Measurements from ENCODE around the gene FGFR3. TPM values are rescaled to one million over a fixed set of nuclear protein-coding genes. Genes with fewer than 3 reads are reported as not detected.

The FGFR3 gene
- total and polyA plus RNA-seq, 2 of the 4 experiments (the other 2 are of a cell fraction), result 0.18 to 0.67 TPM

DNA sequence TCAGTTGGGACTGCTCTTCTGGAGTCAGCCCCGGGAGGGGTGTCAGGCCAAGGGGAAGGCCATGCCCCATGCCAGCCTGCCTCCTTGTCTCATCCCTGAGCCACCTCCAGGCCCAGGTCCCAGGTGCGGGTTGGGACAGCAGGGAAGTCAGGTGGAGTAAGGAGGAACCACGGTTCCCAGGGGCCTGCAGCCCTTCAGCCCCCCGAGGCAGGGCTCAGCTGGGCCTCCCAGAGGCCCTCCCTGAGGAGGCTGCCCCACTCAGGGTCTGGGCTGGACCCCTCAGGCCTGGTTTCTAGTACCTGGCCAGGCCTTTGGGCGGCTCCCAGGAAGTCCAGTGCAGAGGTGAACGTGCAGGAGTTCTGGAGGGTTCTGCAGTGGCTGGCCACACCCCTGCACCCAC, 23.4 kb upstream of the FGFR3 start:
- H2BK5ac ChIP-seq (ENCODE audit: low read depth, low read length, poor library complexity, severe bottlenecking), result no peak overlapping the region
- no TSS peak for BruUV-seq (replicated peaks)
- no peaks in the 10 kb centered on the region for H3K9me3 ChIP-seq (ENCODE audit: control insufficient read depth, insufficient read depth, low read length)
- no peak overlapping the region for H2BK20ac ChIP-seq (ENCODE audit: low read depth, low read length)
- no peak overlapping the region for H2AFZ ChIP-seq (replicated peaks; ENCODE audit: low read length, poor library complexity)
- ChIA-PET POLR2A (ENCODE audit: unreplicated experiment) (no interaction called here), CTCF (no interaction called here)
- H2BK120ac ChIP-seq (ENCODE audit: low read depth, low read length), result no peak overlapping the region
- no peak overlapping the region for H3K23ac ChIP-seq (ENCODE audit: low read depth, low read length)
- no peak for ATAC-seq (ENCODE audit: low read depth)
- TF ChIP-seq FOS (IDR thresholded peaks at IDR 0.05; ENCODE audit: low read depth, low read length) (no peak), NFE2L2 (IDR thresholded peaks at IDR 0.05; ENCODE audit: low read depth, low read length) (no peak), POLR2A (IDR thresholded peaks at IDR 0.05; ENCODE audit: low read depth, low read length) (no peak), MAFK (IDR thresholded peaks at IDR 0.05; ENCODE audit: low read depth, low read length) (no peak), MAZ (IDR thresholded peaks at IDR 0.05; ENCODE audit: borderline replicate concordance, low read depth, low read length) (no peak)
- no peak overlapping the region for H3K27ac ChIP-seq (ENCODE audit: insufficient read depth, low read length)
- H3K36me3 ChIP-seq (ENCODE audit: control insufficient read depth, insufficient read depth, low read length), result no peaks in the 10 kb centered on the region
- no peak overlapping the region for H3K9ac ChIP-seq (ENCODE audit: low read depth, low read length)
- 60% methylated on average over 1 of the region's 6 CpGs; no CpG with 5 or more reads in 1 of the 2 experiments for WGBS, 2 experiments (ENCODE audit: extremely low coverage in 2 of 2, insufficient read length in 1 of 2)
- H3K14ac ChIP-seq (replicated peaks; ENCODE audit: low read depth, low read length), result no peak overlapping the region
- intact Hi-C loops (cut with micrococcal nuclease), result no loop called here
- H4K91ac ChIP-seq (ENCODE audit: insufficient read depth, low read depth, low read length), result no peak overlapping the region
- no peak overlapping the region for H2BK15ac ChIP-seq (ENCODE audit: low read depth, low read length)
- H2AK9ac ChIP-seq (replicated peaks; ENCODE audit: low read depth, low read length, poor library complexity), result no peak overlapping the region
- no peak overlapping the region for H4K5ac ChIP-seq (ENCODE audit: low read depth, low read length)
- H3K79me1 ChIP-seq (ENCODE audit: low read depth in 1 of 2, low read length in 2 of 2), result no peaks in the 10 kb centered on the region
- no peaks in the 10 kb centered on the region for H3K9me1 ChIP-seq (ENCODE audit: insufficient read depth, low read length)
- dilution Hi-C loops (cut with HindIII; ENCODE audit: low sequenced_read_pairs, unreplicated experiment), result no loop called here
- H3K4me2 ChIP-seq (ENCODE audit: low read depth, low read length), result no peak overlapping the region
- H4K8ac ChIP-seq (ENCODE audit: low read depth in 2 of 2, low read length in 2 of 2), result no peak overlapping the region
- no peaks in the 10 kb centered on the region; the same call in 1 of the 2 replicates for H4K20me1 ChIP-seq (ENCODE audit: insufficient read depth, low read length)
- no peak for DNase-seq
- no peak overlapping the region for H3K4me3 ChIP-seq (ENCODE audit: insufficient read depth, low read depth, low read length)
- H3K27me3 ChIP-seq (ENCODE audit: control insufficient read depth, insufficient read depth, low read length), result peaks cover 2% of the 10 kb centered on the region; the same call in 1 of the 2 replicates
- H3K4ac ChIP-seq (ENCODE audit: low read depth, low read length), result no peak overlapping the region
- H3K4me1 ChIP-seq (ENCODE audit: control insufficient read depth, insufficient read depth, low read length), result no peaks in the 10 kb centered on the region; the same call in 1 of the 2 replicates
- in situ Hi-C loops (cut with MboI; ENCODE audit: low sequenced_read_pairs), result no loop called here
- no peak overlapping the region for H2AK5ac ChIP-seq (ENCODE audit: low read depth, low read length)
- no peak overlapping the region for H3K56ac ChIP-seq (ENCODE audit: extremely low read depth, insufficient read depth, low read length)
- H3K18ac ChIP-seq (ENCODE audit: low read depth, low read length), result no peak overlapping the region
